Liver (tissue), 9 donors: Measurements from ENCODE around the gene MSX2. TPM values are rescaled to one million over a fixed set of nuclear protein-coding genes. Genes with fewer than 3 reads are reported as not detected.

Source experiments
- DNase-seq: peaks from one replicate; pipeline ENCODE4 v3.0.0-alpha.2; 2017; ENCODE audit warnings: low spot score
- H3K27ac ChIP-seq, 2 donors: one replicate each; pipeline ENCODE4 v1.7.0; 2013; ENCODE audit warnings: inconsistent platforms in 2 of 2, low read length in 2 of 2, control low read depth in 1 of 2, low read depth in 1 of 2, mild to moderate bottlenecking in 1 of 2
- H3K27me3 ChIP-seq, 4 donors: one replicate each; pipeline versions ENCODE4 v1.6.1 to v1.7.0; 2013; ENCODE audit warnings: low read length in 3 of 4, inconsistent platforms in 1 of 4, mild to moderate bottlenecking in 1 of 4, moderate library complexity in 1 of 4; ENCODE audit not compliant: control insufficient read depth in 4 of 4, insufficient read depth in 4 of 4
- H3K36me3 ChIP-seq, 4 donors: one replicate each; pipeline versions ENCODE4 v1.6.1 to v1.7.0; 2013; ENCODE audit warnings: low read length in 3 of 4, mild to moderate bottlenecking in 3 of 4, low read depth in 1 of 4, moderate library complexity in 1 of 4; ENCODE audit not compliant: control insufficient read depth in 4 of 4, insufficient read depth in 3 of 4
- H3K4me1 ChIP-seq, 4 donors: one replicate each; pipeline versions ENCODE4 v1.6.1 to v1.7.0; 2013; ENCODE audit warnings: low read length in 3 of 4, mild to moderate bottlenecking in 3 of 4, moderate library complexity in 1 of 4; ENCODE audit not compliant: control insufficient read depth in 4 of 4, insufficient read depth in 4 of 4
- H3K4me3 ChIP-seq, 3 donors: one replicate each; pipeline versions ENCODE4 v1.6.1 to v1.7.0; 2013; ENCODE audit warnings: low read length in 3 of 3, control low read depth in 1 of 3, low read depth in 1 of 3, mild to moderate bottlenecking in 1 of 3
- H3K9ac ChIP-seq, 2 donors: one replicate each; pipeline ENCODE4 v1.7.0; 2013; ENCODE audit warnings: low read length in 2 of 2, mild to moderate bottlenecking in 2 of 2, moderate library complexity in 2 of 2, control low read depth in 1 of 2, low read depth in 1 of 2
- H3K9me3 ChIP-seq, 4 donors: one replicate each; pipeline versions ENCODE4 v1.6.1 to v1.7.0; 2013; ENCODE audit warnings: low read length in 3 of 4; ENCODE audit not compliant: control insufficient read depth in 4 of 4
- CTCF ChIP-seq: fragments of 150-350 bp; IDR thresholded peaks from 2 replicates; pipeline ENCODE4 v1.5.1; 2017; ENCODE audit warnings: improper control_type of control experiment, low read depth, low read length; ENCODE audit not compliant: missing input control
- EGR1 ChIP-seq, 2 donors: IDR thresholded peaks; 2 replicates each; pipeline ENCODE4 v1.6.1; 2016 to 2018; ENCODE audit warnings: antibody characterized with exemption in 2 of 2, low read depth in 2 of 2
- FOXA1 ChIP-seq: IDR thresholded peaks from 2 replicates; pipeline ENCODE4 v1.6.1; 2016; ENCODE audit warnings: antibody characterized with exemption
- FOXA2 ChIP-seq: IDR thresholded peaks from 2 replicates; pipeline ENCODE4 v1.6.1; 2016; ENCODE audit warnings: antibody characterized with exemption
- GABPA ChIP-seq, 2 donors: IDR thresholded peaks in 1 of 2; conservative IDR thresholded peaks in 1 of 2; 2 replicates each; pipeline ENCODE4 v1.6.1; 2016; ENCODE audit warnings: antibody characterized with exemption in 2 of 2, mild to moderate bottlenecking in 1 of 2, moderate library complexity in 1 of 2
- HNF4G ChIP-seq: IDR thresholded peaks from 2 replicates; pipeline ENCODE4 v1.6.1; 2016; ENCODE audit warnings: antibody characterized with exemption
- JUND ChIP-seq, 2 donors: IDR thresholded peaks; 2 replicates each; pipeline ENCODE4 v1.6.1; 2016; ENCODE audit warnings: antibody characterized with exemption in 2 of 2
- RAD21 ChIP-seq, 2 donors: IDR thresholded peaks; 2 replicates each; pipeline ENCODE4 v1.6.1; 2016; ENCODE audit warnings: antibody characterized with exemption in 2 of 2, mild to moderate bottlenecking in 2 of 2
- RXRA ChIP-seq, 2 donors: IDR thresholded peaks; 2 replicates each; pipeline ENCODE4 v1.6.1; 2017 to 2018; ENCODE audit warnings: antibody characterized with exemption in 2 of 2, mild to moderate bottlenecking in 1 of 2
- TAF1 ChIP-seq: conservative IDR thresholded peaks from 2 replicates; pipeline ENCODE4 v1.6.1; 2016; ENCODE audit warnings: antibody characterized with exemption, mild to moderate bottlenecking
- WGBS: extraction: QIAGEN DNeasy Blood & Tissue Kit; methylation state at CpG from one replicate; pipeline ENCODE4 v1.1.7; 2013; 5-methylcytosine and 5-hydroxymethylcytosine counted together
- polyA plus RNA-seq, 2 donors: library from polyadenylated mRNA; stranded (reverse) in 1 of 2; unstranded in 1 of 2; fragments of 200-250 nt in 1 of 2; fragments of >200 nt in 1 of 2; fragmentation: Nextera tagmentation in 1 of 2; extraction: Ambion mirVana in 1 of 2; gene quantifications; one replicate each; pipeline versions ENCODE4 v1.2.1 to v1.2.3, GENCODE V29; 2013 to 2015
- total RNA-seq, 2 donors: library from RNA; depleted of rRNA; stranded (reverse); fragments of >200 nt; gene quantifications; one replicate each; pipeline ENCODE4 v1.2.3, GENCODE V29; 2014
- TF ChIP-seq, protein P1 (sequence below): IDR thresholded peaks from 2 replicates; pipeline ENCODE4 v1.6.1; 2016; ENCODE audit warnings: antibody characterized with exemption, mild to moderate bottlenecking
- TF ChIP-seq, protein P2 (sequence below): IDR thresholded peaks from 2 replicates; pipeline ENCODE4 v1.6.1; 2016; ENCODE audit warnings: antibody characterized with exemption
- TF ChIP-seq, protein P3 (sequence below): IDR thresholded peaks from 2 replicates; pipeline ENCODE4 v1.6.1; 2016; ENCODE audit warnings: antibody characterized with exemption
- TF ChIP-seq, protein P4 (sequence below): IDR thresholded peaks from 2 replicates; pipeline ENCODE4 v1.6.1; 2016; ENCODE audit warnings: antibody characterized with exemption
- donor health status: healthy.
- donor health status: healthy.
- donor health status: healthy.
- donor health status: healthy.
- donor health status: healthy.

Gene MSX2
- total and polyA plus RNA-seq, 4 donors = 0.08 to 0.09 TPM; not detected in 2

DNA sequence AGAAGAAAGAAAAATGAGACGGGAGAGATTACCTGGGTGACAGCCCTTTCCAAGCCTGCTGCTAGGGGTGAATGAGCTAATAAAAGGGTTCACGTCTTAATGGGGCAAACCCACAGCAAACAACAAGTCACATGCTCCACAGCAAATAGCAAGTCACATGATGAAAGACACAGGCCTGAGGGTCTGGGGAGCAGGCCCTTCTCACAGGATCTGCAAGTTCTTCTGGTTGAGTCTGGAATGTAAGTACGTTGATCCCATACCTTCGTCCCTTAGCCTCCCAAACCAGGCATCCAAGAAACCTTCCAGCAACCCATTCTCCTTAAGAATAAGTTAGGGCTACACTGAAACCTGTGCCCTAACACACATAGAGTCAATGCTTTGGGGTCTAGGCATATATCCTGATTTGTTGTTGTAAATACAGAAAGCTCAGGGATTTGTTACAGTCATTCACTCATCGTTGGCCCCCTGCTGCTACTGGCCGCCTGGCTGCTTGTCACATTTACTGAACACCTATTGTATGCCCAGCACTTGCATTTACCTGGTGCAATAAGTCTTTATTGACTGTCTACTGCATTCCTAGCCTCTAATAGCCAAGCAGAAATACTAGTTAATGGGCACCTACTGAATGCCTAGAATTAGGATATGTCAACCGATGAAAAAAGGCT lies 43.3 kb upstream of the MSX2 start:
- no peaks in the 10 kb centered on the region for H3K27me3 ChIP-seq
- H3K9me3 ChIP-seq = no peaks in the 10 kb centered on the region
- no peaks in the 10 kb centered on the region for H3K4me1 ChIP-seq
- DNase-seq = no peak
- no peak overlapping the region for H3K4me3 ChIP-seq
- WGBS = 76% methylated on average over 7 of the region's 7 CpGs
- TF ChIP-seq TAF1 (no peak), RXRA (IDR thresholded peaks at IDR 0.05) (no peak), HNF4G (no peak), JUND (IDR thresholded peaks at IDR 0.05) (no peak), EGR1 (IDR thresholded peaks at IDR 0.05; ENCODE audit: low read depth in 2 of 2) (no peak), FOXA2 (no peak), GABPA (IDR thresholded peaks at IDR 0.05 in 1 of 2, conservative IDR thresholded peaks at IDR 0.05 in 1 of 2) (no peak), CTCF (no peak), FOXA1 (no peak), RAD21 (IDR thresholded peaks at IDR 0.05) (no peak)
- TF ChIP-seq, protein P1, sequence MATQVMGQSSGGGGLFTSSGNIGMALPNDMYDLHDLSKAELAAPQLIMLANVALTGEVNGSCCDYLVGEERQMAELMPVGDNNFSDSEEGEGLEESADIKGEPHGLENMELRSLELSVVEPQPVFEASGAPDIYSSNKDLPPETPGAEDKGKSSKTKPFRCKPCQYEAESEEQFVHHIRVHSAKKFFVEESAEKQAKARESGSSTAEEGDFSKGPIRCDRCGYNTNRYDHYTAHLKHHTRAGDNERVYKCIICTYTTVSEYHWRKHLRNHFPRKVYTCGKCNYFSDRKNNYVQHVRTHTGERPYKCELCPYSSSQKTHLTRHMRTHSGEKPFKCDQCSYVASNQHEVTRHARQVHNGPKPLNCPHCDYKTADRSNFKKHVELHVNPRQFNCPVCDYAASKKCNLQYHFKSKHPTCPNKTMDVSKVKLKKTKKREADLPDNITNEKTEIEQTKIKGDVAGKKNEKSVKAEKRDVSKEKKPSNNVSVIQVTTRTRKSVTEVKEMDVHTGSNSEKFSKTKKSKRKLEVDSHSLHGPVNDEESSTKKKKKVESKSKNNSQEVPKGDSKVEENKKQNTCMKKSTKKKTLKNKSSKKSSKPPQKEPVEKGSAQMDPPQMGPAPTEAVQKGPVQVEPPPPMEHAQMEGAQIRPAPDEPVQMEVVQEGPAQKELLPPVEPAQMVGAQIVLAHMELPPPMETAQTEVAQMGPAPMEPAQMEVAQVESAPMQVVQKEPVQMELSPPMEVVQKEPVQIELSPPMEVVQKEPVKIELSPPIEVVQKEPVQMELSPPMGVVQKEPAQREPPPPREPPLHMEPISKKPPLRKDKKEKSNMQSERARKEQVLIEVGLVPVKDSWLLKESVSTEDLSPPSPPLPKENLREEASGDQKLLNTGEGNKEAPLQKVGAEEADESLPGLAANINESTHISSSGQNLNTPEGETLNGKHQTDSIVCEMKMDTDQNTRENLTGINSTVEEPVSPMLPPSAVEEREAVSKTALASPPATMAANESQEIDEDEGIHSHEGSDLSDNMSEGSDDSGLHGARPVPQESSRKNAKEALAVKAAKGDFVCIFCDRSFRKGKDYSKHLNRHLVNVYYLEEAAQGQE = no peak
- TF ChIP-seq, protein P2, sequence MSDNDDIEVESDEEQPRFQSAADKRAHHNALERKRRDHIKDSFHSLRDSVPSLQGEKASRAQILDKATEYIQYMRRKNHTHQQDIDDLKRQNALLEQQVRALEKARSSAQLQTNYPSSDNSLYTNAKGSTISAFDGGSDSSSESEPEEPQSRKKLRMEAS = no peak
- TF ChIP-seq, protein P3, sequence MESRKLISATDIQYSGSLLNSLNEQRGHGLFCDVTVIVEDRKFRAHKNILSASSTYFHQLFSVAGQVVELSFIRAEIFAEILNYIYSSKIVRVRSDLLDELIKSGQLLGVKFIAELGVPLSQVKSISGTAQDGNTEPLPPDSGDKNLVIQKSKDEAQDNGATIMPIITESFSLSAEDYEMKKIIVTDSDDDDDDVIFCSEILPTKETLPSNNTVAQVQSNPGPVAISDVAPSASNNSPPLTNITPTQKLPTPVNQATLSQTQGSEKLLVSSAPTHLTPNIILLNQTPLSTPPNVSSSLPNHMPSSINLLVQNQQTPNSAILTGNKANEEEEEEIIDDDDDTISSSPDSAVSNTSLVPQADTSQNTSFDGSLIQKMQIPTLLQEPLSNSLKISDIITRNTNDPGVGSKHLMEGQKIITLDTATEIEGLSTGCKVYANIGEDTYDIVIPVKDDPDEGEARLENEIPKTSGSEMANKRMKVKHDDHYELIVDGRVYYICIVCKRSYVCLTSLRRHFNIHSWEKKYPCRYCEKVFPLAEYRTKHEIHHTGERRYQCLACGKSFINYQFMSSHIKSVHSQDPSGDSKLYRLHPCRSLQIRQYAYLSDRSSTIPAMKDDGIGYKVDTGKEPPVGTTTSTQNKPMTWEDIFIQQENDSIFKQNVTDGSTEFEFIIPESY = no peak
- TF ChIP-seq, protein P4, sequence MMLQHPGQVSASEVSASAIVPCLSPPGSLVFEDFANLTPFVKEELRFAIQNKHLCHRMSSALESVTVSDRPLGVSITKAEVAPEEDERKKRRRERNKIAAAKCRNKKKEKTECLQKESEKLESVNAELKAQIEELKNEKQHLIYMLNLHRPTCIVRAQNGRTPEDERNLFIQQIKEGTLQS = no peak
- H3K27ac ChIP-seq = no peak overlapping the region
- no peaks in the 10 kb centered on the region for H3K36me3 ChIP-seq
- no peak overlapping the region for H3K9ac ChIP-seq

- Histone ChIP-seq H3K4me1 (peaks cover 0 to 5% (median 0%) of the 10 kb centered on the region in 4 donors), H3K27me3 (peaks cover 0 to 20% (median 7%) of the 10 kb centered on the region in 4 donors)
These were observed 36.9 kb upstream of the MSX2 start for GRCh38 chr5:174687503-174687902.

More at GRCh38 chr5:174687503-174687902, 36.9 kb upstream of the MSX2 start:
- Histone ChIP-seq H3K4me3 (no peak overlapping the region), H3K27ac (no peak overlapping the region), H3K9me3 (no peaks in the 10 kb centered on the region), H3K36me3 (no peaks in the 10 kb centered on the region), H3K9ac (no peak overlapping the region)
- no peak for TF ChIP-seq GABPA (IDR thresholded peaks at IDR 0.05 in 1 of 2, conservative IDR thresholded peaks at IDR 0.05 in 1 of 2)
- TF ChIP-seq, protein P1 = no peak
- no peak for DNase-seq
